ENCODE data around the gene TECTB.

GRCh38 chr10:112279433-112279832, 3.8 kb upstream of the TECTB start:
- TF ChIP-seq POLR2AphosphoS5 (IDR thresholded peaks at IDR 0.05; ENCODE audit: low read depth, low read length) (no peak), TAF1 (IDR thresholded peaks at IDR 0.05; ENCODE audit: borderline replicate concordance, low read depth, low read length) (no peak)

Data from GM12892 (cell line).